GM12878 (cell line): Measurements from ENCODE around the gene MSH2. TPM values are rescaled to one million over a fixed set of nuclear protein-coding genes. Genes with fewer than 3 reads are reported as not detected.

ENCODE experiments used
- ATAC-seq: fragments of 200-7000 bp; cut with Tn5 transposase; 3 replicates; pipeline ENCODE4 v1.9.1; 2020; ENCODE audit warnings: mild to moderate bottlenecking, moderate library complexity
- BruUV-seq: library from RNA; stranded (reverse); fragments of 400-500 nt; replicated peaks from 2 replicates; lab custom pipeline; 2021; lab: Mats Ljungman, UMichigan
- CTCF ChIA-PET: fragments of 300-600 bp; sonication (Branson Sonifier 250); formaldehyde crosslinking; extraction: SDS; loops from one replicate; lab custom pipeline; 2021; ENCODE audit warnings: inconsistent platforms; lab: Yijun Ruan, JAX
- POLR2A ChIA-PET: fragments of 350-600 bp; formaldehyde crosslinking; extraction: SDS; loops from one replicate; lab custom pipeline; 2021; ENCODE audit warnings: inconsistent platforms; lab: Charles Lee
- RAD21 ChIA-PET: fragments of 300-600 bp; sonication (Branson Sonifier 250); formaldehyde crosslinking; loops from one replicate; lab custom pipeline; 2023; ENCODE audit warnings: antibody characterized with exemption; ENCODE audit not compliant: unreplicated experiment; lab: Charles Lee
- SMC1A ChIA-PET: fragments of 300-600 bp; sonication (Branson Sonifier 250); formaldehyde crosslinking; loops from one replicate; lab custom pipeline; 2023; ENCODE audit not compliant: unreplicated experiment, uncharacterized antibody; lab: Charles Lee
- DNase-seq: peaks from one replicate; pipeline ENCODE4 v3.0.0-alpha.2; 2011; ENCODE audit warnings: low read depth, low spot score
- FAIRE-seq: peaks from 3 replicates; lab custom pipeline; 2011; peaks lifted over from hg19 to GRCh38; lab: Jason Lieb, UNC
- H2AFZ ChIP-seq: 2 replicates; pipeline ENCODE4 v1.6.0; 2011; ENCODE audit warnings: low read depth, low read length, control low read depth; ENCODE audit not compliant: control insufficient read depth
- H3K27ac ChIP-seq: 2 replicates; pipeline ENCODE4 v1.5.1; 2011; ENCODE audit warnings: control low read depth; ENCODE audit not compliant: control insufficient read depth, insufficient read depth
- H3K27me3 ChIP-seq, 2 experiments: replicated peaks in 1 of 2; 2 replicates each; pipeline versions ENCODE4 v1.6.0 to v1.6.1; 2011; ENCODE audit warnings: low read length in 1 of 2; ENCODE audit not compliant: control insufficient read depth in 2 of 2, insufficient read depth in 2 of 2
- H3K36me3 ChIP-seq, 2 experiments: 2 replicates each; pipeline ENCODE4 v1.5.1; 2011; ENCODE audit warnings: low read length in 1 of 2; ENCODE audit not compliant: control insufficient read depth in 2 of 2, insufficient read depth in 2 of 2
- H3K4me1 ChIP-seq: 2 replicates; pipeline ENCODE4 v1.6.1; 2011; ENCODE audit warnings: mild to moderate bottlenecking, low read length, moderate library complexity, mixed read lengths; ENCODE audit not compliant: control insufficient read depth, insufficient read depth
- H3K4me2 ChIP-seq: 2 replicates; pipeline ENCODE4 v1.6.0; 2011; ENCODE audit warnings: control low read depth; ENCODE audit not compliant: control insufficient read depth, insufficient read depth
- H3K4me3 ChIP-seq: fragments of 200-600 bp; sonication (generic); 2 replicates; pipeline ENCODE4 v1.5.1; 2016
- H3K79me2 ChIP-seq: 2 replicates; pipeline ENCODE4 v1.6.0; 2011; ENCODE audit warnings: low read length; ENCODE audit not compliant: control insufficient read depth, insufficient read depth
- H3K9ac ChIP-seq: 2 replicates; pipeline ENCODE4 v1.8.0; 2011; ENCODE audit warnings: low read length, control low read depth, mixed read lengths; ENCODE audit not compliant: control insufficient read depth, insufficient read depth
- H3K9me3 ChIP-seq: replicated peaks from 3 replicates; pipeline ENCODE4 v1.5.1; 2011; ENCODE audit warnings: mild to moderate bottlenecking, low read length; ENCODE audit not compliant: control insufficient read depth, insufficient read depth
- H4K20me1 ChIP-seq: 2 replicates; pipeline ENCODE4 v1.6.0; 2011; ENCODE audit not compliant: control insufficient read depth, insufficient read depth
- EP300 ChIP-seq, 2 experiments: fragments of 150-350 bp in 1 of 2; IDR thresholded peaks; 2 replicates each; pipeline ENCODE4 v1.6.1; 2011 to 2012; ENCODE audit warnings: low read depth in 2 of 2, low read length in 2 of 2, borderline replicate concordance in 1 of 2, improper control_type of control experiment in 1 of 2, inconsistent platforms in 1 of 2; ENCODE audit not compliant: control insufficient read depth in 1 of 2
- POLR2AphosphoS5 ChIP-seq: IDR thresholded peaks from 2 replicates; pipeline ENCODE4 v1.6.1; 2011; ENCODE audit warnings: mild to moderate bottlenecking, low read length, inconsistent platforms
- RB1 ChIP-seq: fragments of 450-650 bp; formaldehyde crosslinking; IDR thresholded peaks from 2 replicates; pipeline ENCODE4 v1.6.1; 2017; ENCODE audit warnings: mild to moderate bottlenecking, borderline replicate concordance
- SIN3A ChIP-seq: IDR thresholded peaks from 2 replicates; pipeline ENCODE4 v1.6.1; 2012; ENCODE audit warnings: low read depth, low read length, improper control_type of control experiment
- SMARCA5 ChIP-seq: fragments of 450-650 bp; IDR thresholded peaks from 2 replicates; pipeline ENCODE4 v1.6.1; 2017; ENCODE audit warnings: mild to moderate bottlenecking
- ZNF24 ChIP-seq: fragments of 450-650 bp; IDR thresholded peaks from 2 replicates; pipeline ENCODE4 v1.6.1; 2017; ENCODE audit warnings: antibody characterized with exemption, mild to moderate bottlenecking
- WGBS: methylation state at CpG from one replicate; pipeline ENCODE4 v1.1.6; 2016; ENCODE audit warnings: low lambda C conversion rate; ENCODE audit not compliant: insufficient replicate concordance, insufficient coverage; ENCODE audit errors: missing lambda C conversion rate; 5-methylcytosine and 5-hydroxymethylcytosine counted together
- in situ Hi-C: fragments of 300-500 bp; cut with MboI; formaldehyde crosslinking; loops from 9 replicates; pipeline ENCODE4 v1.14.3; 2018; ENCODE audit warnings: mixed read lengths
- intact Hi-C: fragments of 100-400 bp; cut with micrococcal nuclease; formaldehyde crosslinking; loops from one replicate; pipeline ENCODE4 v1.14.2; 2022; ENCODE audit not compliant: unreplicated experiment
- polyA plus RNA-seq, 11 experiments: library from polyadenylated mRNA; depleted of rRNA in 4 of 11; unstranded in 6 of 11; stranded (reverse) in 5 of 11; fragments of >200 nt; fragmentation: Nextera tagmentation in 4 of 11; fragmentation: Illumina TruSeq in 1 of 11; extraction: Ambion mirVana in 4 of 11; extraction: Trizol in 1 of 11; gene quantifications; 1 replicate in 1 of 11; 2 replicates in 10 of 11; pipeline versions ENCODE4 v1.2.1 to v1.2.3, GENCODE V29; 2011 to 2016; ENCODE audit warnings: inconsistent platforms in 2 of 11, missing spikeins in 2 of 11, low read depth in 1 of 11
- total RNA-seq, 4 experiments: library from RNA; depleted of rRNA in 3 of 4; stranded (reverse); fragments of >200 nt in 3 of 4; fragmentation: Illumina TruSeq in 1 of 4; extraction: Trizol in 1 of 4; gene quantifications; 2 replicates each; pipeline versions ENCODE4 v1.2.1 to v1.2.3, GENCODE V29; 2013 to 2021

MSH2 gene
- total and polyA plus RNA-seq, 10 of the 15 experiments (the other 5 are each of a cell fraction or from before 2014, with no cell fraction given): 24.3 to 94.4 (median 55.5) TPM

DNA sequence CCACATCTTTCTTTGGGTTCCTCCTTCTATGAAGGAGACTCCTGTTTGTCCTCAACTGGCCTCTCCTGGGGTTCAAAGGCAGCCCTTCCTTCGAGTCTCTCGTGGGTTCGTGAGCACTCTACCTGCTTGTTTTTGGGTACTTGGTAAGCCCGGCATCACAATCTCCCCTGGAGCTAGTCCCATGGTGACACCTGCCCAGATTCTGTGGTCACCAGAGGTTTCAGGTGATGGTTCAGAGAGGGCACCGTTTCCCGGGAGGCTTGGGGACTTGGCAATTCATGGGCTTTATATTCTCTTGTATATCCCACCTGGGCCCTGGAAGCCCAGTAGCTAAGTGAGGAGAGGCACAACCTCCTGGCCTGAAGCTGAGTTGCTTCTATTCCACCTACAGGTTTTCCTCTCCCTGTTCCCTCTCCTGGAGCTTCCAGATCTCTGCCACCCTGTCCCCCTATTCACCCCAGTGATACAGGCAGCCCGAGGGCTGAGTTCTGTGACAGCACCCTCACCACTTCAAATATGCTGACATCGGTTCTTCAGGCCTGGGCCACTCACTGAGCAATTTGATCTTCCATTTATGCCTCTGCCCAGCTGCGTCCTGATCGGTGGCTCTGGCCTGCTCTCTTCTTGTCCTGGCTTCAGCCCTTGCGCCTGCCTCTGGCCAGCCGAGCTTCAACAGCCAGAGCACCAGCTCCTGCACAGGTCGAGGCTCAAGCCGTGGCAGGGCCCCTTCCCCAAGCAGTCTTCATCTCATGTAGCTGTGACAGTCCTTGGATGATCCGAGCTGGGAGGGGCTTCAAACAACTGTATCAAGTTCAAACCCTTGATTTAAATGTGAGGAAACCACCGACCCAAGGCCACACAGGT, 91.5 kb downstream of the MSH2 start:
- FAIRE-seq (no peak), DNase-seq (no peak), ATAC-seq (no peak)
- Histone ChIP-seq H2AFZ (no peak overlapping the region), H3K79me2 (no peaks in the 10 kb centered on the region), H3K9me3 (peaks cover 12% of the 10 kb centered on the region), H3K36me3 (no peaks in the 10 kb centered on the region), H3K4me3 (no peak overlapping the region), H3K9ac (no peak overlapping the region), H3K4me2 (no peak overlapping the region), H4K20me1 (no peaks in the 10 kb centered on the region), H3K27ac (no peak overlapping the region), H3K27me3 (no peaks in the 10 kb centered on the region), H3K4me1 (0 out of 2 replicates have a peak, but pooled peaks cover 3% of the 10 kb centered on the region)
- ChIA-PET SMC1A (interaction anchor here (1.1 kb wide), 1 partner anchor 9 kb away, joined by 4 read pairs; no protein-coding TSS in a partner anchor), POLR2A (no interaction called here), RAD21 (no interaction called here), CTCF (interaction anchor here (0.7 kb wide), 1 partner anchor 157 kb away, joined by 3 read pairs; no protein-coding TSS in a partner anchor)
- BruUV-seq: no TSS peak
- intact Hi-C loops: no loop called here
- no peak for TF ChIP-seq ZNF24
- no peak for TF ChIP-seq POLR2AphosphoS5
- TF ChIP-seq RB1: no peak
- no peak for TF ChIP-seq SMARCA5
- no peak for TF ChIP-seq SIN3A
- no peak for TF ChIP-seq EP300 (IDR thresholded peaks at IDR 0.05; ENCODE audit: borderline replicate concordance in 1 of 2, control insufficient read depth in 1 of 2, low read depth in 2 of 2, low read length in 2 of 2)
- 79% methylated on average over 16 of the region's 16 CpGs for WGBS
- in situ Hi-C loops: no loop called here
